ENCODE data around the gene MC1R.
"Not testable (repeated sequence)": the region's sequence is repeated elsewhere in the genome, so short reads cannot be mapped to it uniquely, and the experiment has no call there.

The MC1R gene

DNA sequence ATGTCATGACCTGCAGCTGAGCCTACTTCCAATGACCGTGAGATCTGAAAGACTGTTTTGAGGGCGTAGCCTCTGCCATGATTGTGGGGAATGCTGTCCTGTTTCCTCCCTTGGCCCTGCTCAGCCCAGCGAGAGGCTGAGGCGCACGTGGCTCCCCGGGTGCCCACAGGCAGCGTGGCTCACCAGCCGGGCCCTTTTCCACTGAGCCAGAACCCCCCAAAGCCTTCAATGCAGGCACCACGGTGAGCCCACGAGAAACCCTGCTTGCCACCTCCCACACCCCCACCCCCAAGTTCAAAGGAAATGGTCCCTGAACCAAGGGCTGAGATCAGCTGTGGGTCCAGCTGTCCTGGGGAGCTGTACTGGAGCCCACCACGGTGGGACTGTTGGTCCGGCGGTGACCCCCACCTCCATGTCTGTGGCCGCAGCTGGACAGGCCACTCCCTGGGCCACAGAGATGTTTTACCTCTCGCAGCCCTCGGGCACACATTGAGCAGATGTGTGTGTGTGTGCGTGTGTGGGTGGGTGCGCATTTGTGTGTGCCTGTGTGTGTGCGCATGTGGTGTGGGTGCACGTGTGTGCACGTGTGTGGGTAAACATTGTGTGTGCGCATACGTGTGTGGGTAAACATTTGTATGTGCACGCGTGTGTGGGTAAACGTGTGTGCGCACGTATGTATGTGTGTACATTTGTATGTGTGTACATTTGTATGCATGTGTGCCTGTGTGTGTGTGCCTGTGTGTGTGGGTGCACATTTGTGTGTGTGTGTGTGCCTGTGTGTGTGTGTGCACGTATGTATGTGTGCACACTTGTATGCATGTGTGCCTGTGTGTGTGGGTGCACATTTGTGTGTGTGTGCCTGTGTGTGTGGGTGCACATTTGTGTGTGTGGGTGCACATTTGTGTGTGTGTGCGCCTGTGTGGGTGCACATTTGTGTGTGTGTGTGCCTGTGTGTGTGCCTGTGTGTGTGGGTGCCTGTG, 5.0 kb upstream of the MC1R start:
- no peak for DNase-seq (ENCODE audit: low read depth)

DNA sequence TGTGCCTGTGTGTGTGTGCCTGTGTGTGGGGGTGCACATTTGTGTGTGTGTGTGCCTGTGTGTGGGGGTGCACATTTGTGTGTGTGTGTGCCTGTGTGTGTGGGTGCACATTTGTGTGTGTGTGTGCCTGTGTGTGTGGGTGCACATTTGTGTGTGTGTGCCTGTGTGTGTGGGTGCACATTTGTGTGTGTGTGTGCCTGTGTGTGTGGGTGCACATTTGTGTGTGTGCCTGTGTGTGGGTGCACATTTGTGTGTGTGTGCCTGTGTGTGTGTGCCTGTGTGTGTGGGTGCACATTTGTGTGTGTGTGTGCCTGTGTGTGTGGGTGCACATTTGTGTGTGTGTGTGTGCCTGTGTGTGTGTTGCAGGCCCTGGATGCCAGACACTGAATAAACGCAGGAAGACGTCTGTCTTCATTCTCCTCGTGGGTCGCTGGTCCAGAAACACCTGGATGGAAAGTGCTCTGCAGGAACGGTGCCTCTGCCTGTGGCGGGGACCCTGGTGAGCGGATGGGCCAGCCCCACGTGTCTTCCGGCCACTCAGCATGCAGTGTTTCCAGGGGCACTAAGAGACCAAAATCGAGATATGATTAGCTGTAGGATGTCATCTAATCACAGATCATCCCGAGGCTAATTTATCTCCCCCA, 3.9 kb upstream of the MC1R start:
- DNase-seq (ENCODE audit: low read depth), result not testable (repeated sequence)

DNA sequence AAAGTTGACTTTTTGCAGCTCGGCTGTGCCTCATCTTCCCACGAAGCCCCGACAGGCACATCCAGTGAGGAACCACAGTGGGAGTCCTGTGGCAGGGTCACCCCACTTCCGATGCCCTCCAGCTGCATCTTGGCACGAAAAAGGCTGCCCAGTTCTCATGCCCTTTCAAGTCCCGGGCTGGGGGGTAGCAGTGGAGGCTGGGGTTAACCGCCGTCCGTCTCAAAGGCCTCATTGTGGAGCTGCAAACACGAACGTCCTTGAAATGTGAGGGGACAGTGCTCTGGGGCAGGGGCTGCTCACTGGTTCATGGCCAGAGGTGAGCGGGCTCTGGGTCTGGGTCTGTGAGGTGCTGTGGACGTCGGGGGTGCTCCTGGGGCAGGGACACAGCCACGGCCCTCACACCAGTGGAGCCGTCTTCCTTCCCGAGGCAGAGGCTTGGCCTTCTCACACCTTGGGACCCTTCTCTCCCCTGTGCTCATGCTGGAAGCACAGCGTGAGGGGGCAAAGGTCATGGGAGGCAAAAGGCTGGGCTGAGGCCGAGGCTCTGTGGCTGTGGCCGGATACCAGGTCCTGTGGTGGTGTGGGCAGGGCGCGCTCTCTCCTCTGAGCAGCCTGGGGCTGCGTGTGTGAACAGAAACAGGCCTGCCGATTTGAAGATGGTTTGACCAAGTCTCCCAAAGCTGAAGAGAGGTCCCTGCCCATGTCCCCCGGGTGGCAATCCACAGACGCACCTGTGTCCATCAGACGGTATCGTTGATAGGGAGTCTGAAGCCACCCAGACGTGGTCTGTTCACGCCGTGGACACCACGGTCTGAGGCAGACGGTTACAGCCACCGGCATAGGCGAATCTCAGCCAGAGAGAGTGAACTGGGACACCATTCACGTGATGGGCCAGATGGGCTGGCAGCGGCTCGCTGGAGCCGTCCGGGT, 3.1 kb upstream of the MC1R start:
- DNase-seq (ENCODE audit: low read depth), result no peak

DNA sequence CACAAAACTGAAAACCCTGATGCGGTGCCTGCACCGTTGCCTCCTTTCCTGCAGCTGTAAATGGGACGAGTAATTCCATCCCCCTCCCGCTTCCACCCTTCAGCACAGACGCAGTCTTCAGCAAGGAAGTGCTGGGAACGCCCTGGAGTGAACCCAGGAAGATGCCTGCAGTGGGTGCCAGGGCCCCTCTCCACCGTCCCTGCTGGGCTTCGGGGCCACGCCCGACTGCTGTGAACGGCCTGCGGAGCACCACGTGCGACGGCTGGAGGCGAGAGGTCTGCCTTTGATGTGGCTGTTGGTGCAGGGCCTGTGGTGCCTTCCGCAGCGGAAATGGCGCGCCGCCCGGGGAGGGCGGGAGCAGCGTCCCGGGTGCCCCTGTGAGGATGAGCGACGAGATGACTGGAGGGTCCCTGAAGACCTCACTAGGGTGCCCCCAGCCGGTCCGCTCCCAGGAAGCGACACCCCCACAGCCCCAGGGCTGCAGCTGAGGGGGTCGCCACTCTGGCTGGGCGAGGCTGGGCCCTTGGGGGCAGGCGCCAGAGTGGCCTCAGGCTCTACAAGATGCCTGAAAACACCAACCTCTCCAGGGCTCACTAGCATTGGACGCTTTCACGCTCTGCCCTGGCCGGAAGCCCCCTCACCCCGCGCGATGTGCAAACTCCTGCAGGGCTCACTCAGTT, 749 bp upstream of the MC1R start:
- DNase-seq (ENCODE audit: low read depth), result peak; percentile 41

DNA sequence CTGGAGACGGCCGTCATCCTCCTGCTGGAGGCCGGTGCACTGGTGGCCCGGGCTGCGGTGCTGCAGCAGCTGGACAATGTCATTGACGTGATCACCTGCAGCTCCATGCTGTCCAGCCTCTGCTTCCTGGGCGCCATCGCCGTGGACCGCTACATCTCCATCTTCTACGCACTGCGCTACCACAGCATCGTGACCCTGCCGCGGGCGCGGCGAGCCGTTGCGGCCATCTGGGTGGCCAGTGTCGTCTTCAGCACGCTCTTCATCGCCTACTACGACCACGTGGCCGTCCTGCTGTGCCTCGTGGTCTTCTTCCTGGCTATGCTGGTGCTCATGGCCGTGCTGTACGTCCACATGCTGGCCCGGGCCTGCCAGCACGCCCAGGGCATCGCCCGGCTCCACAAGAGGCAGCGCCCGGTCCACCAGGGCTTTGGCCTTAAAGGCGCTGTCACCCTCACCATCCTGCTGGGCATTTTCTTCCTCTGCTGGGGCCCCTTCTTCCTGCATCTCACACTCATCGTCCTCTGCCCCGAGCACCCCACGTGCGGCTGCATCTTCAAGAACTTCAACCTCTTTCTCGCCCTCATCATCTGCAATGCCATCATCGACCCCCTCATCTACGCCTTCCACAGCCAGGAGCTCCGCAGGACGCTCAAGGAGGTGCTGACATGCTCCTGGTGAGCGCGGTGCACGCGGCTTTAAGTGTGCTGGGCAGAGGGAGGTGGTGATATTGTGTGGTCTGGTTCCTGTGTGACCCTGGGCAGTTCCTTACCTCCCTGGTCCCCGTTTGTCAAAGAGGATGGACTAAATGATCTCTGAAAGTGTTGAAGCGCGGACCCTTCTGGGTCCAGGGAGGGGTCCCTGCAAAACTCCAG, 1.1 kb downstream of the MC1R start:
- no peak for DNase-seq (ENCODE audit: low read depth)

DNA sequence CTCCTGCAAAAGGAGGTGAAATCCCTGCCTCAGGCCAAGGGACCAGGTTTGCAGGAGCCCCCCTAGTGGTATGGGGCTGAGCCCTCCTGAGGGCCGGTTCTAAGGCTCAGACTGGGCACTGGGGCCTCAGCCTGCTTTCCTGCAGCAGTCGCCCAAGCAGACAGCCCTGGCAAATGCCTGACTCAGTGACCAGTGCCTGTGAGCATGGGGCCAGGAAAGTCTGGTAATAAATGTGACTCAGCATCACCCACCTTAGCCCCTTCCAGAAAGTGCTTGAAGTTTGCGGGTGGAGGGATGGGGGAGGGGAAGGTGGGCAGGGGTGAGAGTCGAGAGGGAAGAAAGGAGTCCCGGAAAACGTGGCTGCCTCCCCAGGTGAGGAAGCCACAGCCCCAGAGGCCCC, 2.1 kb downstream of the MC1R start:
- DNase-seq (ENCODE audit: low read depth), result no peak

DNA sequence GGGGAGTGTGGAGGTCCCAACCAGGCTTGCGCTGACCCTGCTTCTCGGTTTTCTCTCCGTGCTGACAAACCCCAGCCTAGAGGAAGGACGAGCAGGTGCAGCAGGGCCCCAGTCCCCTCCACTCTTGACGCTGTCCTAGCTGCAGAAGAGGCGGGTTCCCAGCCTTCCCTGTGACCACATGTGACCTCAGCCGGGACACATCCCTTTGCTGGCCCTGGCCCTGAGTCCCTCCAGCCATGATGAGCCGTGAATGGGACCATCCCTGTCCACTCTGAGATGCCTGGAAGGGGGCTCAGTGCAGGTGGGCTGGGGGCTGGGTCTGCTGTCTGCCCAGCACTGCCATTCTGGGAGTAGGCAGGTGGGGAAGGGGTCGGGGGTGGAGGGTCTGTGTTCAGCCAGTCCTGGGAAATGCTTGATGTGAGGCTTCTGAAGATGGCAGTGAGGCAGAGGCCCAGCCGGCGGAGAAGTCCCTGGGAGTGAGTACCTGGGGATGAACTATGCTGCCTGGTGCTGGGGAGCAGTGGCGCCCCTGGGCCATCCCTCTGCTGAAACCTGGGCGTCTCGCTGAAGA, 2.6 kb downstream of the MC1R start:
- DNase-seq (ENCODE audit: low read depth), result no peak

DNA sequence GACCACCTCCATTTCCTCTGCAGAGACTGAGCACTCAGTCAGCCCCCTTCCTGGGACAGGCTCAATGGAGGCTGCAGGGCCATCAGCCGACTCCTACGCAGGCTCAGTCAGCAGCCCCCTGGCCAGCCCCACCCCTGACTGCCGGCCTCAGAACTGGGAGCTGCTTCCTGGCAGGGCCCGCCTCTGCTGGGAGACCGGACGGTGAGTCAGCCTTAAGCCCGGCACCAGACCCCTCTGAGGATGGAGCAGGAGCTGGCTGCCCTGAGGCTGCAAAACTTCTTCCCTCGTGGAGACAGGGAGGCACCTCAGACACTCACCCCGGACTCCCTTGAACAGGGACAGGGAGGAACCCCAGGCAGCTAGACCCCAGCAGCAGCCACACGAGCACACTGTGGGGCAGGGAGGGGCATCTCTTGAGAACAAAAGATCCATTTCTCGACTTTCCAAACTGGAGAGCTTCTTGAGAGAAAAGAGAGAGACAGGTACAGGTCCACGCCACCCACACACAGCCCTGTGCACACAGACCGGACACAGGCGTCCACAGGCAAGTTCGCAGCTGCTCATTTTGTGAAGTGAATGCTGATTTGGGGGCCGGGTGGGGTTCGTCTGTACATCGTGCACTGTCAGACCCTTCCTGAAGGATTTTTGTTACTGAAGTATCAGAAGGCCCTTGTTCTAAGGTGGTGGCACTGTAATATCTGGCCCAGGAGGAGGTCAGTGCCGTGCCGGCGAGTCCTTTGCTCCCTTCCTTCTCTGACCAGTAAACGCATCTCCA, 3.2 kb downstream of the MC1R start:
- no peak for DNase-seq (ENCODE audit: low read depth)

DNA sequence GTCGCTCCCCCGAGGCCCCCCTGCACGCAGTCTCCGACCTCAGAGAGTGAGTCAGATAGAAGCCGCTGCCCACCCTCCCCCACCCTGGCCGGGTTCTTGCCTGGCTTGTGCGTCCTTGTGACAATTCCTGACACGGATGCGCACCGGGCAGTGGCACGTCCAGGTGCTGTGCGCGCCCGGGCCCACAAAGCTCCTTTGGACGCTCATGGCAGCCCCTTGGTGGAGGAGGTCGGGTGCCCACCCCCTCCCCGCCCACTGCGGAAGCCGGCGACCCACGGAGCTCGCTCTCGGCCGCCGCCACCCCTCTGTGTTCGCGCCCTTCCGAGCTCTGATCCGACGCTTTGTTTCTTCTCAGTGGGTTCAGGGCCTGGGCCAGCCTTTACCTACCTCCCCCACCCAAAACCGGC, 3.8 kb downstream of the MC1R start:
- DNase-seq (ENCODE audit: low read depth), result no peak

DNA sequence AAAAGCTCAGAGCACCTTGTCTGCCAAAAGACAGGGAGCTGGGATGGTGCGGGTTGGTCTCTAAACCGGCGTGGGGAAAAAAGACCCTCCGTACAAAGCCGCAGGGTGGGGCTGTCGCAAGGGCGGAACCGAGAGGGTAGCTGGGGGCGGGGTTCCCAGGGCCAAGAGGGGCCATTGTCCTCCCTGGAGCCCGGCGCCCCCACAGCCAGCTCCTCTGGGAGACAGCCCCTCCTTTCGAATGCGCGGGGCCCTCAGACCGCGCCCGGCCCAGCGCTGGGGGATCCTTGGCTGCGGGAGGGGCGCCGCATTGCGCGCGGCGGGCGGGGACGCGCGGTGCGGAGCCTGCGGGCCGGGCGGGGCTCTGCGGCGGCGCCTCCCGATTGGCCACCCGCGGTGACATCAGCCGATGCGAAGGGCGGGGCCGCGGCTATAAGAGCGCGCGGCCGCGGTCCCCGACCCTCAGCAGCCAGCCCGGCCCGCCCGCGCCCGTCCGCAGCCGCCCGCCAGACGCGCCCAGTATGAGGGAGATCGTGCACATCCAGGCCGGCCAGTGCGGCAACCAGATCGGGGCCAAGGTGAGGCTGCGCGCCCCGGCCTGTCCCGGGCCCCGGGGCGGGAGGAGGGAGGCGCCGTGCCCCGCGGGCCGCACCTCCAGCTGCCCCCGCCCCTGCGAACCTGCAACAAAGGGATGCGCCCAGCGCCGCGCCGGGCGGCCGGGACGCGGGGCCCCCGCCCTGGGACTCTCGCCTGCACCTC, 4.4 kb downstream of the MC1R start, which contains the start of gene TUBB3:
Gene TUBB3, plus strand, starts transcription at position 459 of the 756 bp plus-strand sequence. Its CDS starts 60 bp downstream, at position 519.
- no peak for DNase-seq (ENCODE audit: low read depth)

DNA sequence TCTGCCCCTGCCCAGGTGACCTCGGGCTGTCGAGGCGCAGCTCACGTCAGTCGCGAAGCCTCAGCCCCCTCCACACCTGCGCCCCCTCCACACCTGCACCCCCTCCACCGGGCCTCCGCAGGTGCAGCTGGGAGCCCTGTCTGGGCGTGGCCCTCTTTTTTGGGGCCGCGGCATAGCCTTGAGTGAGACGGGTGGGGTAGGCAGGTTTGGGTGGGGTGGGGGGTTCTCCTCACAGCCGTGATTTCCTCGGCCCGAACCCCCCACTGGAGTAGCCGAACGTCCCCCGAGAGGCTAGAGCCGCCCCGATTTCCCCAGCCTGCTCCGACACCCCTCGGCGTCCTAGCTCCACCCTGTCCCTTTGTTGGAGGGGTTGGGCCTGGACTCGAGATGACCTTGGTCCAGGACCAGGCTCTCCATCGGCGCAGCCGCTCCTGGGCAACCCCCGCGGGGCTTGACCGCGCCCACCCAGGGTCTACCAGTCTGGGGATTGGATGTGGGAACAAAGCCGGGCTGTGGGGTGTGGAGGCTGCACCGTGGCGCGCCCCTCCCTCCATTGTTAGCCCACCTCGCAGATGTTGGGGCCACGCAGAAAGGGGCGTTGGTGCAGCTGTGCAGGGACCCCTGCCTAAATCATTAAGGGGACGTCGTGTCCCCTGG, 5.1 kb downstream of the MC1R start:
- DNase-seq (ENCODE audit: low read depth), result no peak

DNA sequence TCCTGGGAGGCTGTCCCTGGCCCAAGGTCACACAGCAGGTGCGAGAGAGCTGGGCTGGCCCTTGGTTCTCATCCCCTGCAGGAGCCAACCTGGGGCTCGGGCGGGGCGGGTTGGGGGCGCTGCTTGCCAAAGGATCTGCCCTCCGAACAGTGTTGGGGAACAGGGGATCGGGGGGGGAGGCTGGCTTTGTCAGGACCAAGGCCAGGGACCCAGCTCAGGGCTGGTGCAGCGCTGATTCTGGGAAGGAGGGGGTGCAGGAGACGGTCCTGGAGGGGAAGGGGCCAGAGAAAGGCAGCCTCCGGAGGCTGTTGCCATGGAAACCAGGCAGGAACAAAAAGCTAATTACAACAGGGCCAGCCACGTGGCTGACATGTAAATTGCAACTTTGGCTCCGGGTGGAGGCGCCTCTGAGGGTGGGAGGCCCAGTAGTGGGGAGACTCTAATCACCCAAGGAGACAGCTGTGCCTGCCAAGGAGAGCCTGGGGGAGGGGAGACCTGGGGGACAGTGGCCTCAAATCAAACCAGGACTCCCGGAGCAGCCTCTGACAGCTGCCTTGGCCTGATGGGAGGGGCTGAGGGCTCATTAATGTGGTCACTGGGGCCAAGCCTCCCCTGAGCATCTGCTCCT, 5.7 kb downstream of the MC1R start:
- peak; percentile 36 for DNase-seq (ENCODE audit: low read depth)

DNA sequence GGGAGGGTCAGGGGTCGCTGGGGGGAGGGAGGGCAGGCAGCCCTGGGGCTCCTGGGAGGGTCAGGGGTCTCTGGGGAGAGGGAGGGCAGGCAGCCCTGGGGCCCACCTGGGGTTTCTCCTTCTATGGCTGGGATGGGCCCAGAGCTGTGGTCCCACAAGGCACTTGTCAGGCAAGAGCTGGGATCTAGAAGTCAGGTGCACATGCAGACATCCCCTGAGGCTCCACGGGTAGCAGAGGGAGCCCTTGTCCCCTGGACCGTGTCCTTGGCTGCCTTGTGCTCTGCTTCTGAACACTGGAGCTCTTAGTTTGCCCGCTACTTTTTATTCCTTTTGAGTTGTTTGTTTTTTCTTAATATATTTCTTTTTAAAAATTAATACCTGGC, 6.3 kb downstream of the MC1R start:
- no peak for DNase-seq (ENCODE audit: low read depth)

DNA sequence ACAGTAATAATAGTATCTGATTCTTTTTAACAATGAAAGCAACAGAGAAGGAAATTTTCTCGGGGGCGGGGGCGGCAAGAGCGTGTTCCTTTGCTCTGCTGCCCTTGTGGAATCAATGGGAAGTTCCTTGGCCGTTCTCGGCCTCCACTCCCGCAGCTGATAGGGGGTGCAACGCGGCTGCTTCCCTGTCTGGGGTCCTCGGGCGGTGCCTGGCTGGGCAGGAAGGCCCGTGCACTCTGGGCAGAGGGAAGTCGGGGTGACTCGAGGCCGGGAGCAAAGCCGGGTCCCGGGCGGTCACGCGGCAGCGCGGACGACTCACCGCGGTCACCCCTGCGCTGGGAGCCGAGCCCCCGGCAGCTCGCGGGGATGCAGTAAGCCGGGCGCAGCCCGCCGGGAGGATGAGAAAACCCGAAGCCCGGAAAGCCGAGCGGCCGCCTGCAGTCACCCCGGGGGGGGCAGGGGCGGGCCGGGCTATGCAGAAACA, 7.0 kb downstream of the MC1R start:
- no peak for DNase-seq (ENCODE audit: low read depth)

DNA sequence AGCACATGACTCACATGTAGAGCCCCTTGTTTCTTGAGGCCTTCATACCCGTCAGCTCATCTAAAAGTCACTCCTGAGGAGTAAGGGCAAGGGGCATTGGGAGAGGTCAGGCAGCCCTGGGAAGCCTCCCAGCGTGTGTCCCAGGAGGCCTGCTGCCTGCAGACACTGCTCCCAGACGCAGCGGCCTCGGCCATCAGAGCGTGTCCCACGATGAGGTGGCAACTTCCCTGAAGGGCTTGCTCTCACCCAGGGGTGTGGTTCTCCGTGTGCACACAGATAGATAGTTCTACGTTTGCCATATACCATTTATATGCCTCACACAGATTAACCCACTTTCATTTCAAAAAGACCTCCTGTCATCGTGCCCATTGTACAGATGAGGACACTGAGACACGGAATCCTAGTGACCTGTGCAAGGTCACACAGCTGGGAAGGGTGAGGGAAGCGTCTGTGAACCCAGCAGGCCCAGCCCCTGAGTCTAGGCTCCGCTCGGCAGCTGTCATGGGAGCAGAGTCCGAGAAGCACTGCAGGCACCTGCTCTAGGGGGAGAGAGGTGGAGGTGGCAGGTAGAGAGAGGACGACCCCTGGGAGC, 12.7 kb downstream of the MC1R start:
- no peak for DNase-seq (ENCODE audit: low read depth)

DNA sequence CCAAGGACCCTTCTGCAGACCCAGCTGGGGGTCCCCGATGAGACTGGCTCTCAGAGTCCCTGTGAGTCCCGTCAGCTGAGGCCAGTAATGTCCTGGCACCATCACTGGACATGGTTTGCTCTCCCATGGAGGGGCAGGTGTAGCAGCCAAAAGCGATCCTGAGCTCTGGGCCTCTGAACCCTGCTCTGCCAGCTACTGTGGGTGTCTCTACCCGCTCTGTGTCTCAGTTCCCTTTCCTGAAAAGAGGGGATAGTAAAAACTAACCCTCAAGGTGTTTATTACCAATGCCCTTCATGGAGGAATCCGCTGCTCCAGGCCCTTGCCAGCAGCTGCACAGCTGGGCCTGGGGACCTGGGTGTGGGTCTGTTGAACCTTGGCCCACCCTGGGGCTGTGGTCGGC, 13.3 kb downstream of the MC1R start:
- no peak for DNase-seq (ENCODE audit: low read depth)

DNA sequence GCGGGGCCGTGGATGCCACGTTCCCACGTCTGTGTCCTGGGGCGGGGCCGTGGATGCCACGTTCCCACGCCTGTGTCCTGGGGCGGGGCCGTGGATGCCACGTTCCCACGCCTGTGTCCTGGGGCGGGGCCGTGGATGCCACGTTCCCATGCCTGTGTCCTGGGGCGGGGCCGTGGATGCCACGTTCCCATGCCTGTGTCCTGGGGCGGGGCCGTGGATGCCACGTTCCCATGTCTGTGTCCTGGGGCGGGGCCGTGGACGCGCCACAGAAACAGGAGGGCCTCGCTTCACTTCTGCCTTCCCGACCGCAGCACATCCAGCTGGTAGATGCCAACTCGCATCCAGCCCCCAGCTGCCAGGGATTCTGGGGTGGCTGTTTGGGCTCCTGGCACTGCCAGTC, 15.4 kb downstream of the MC1R start:
- not testable (repeated sequence) for DNase-seq (ENCODE audit: low read depth)

Measured in T follicular helper cell (primary cell).